Natural killer cell (primary cell): Measurements from ENCODE around the gene ITGAE. TPM values are rescaled to one million over a fixed set of nuclear protein-coding genes. Genes with fewer than 3 reads are reported as not detected.
"Not testable (repeated sequence)": the region's sequence is repeated elsewhere in the genome, so short reads cannot be mapped to it uniquely, and the experiment has no call there.

Experiments
- ATAC-seq, 3 donors: fragments of 150-1000 bp in 2 of 3; fragments of 200-7000 bp in 1 of 3; cut with Tn5 transposase; 1 replicate in 1 of 3; 2 replicates in 2 of 3; pipeline ENCODE4 v1.10.0; 2021; ENCODE audit warnings: mild to moderate bottlenecking in 2 of 3, moderate library complexity in 2 of 3
- DNase-seq, 2 donors: peaks; one replicate each; pipeline versions ENCODE4 v3.0.0 to v3.0.0-alpha.2; 2013 to 2021; ENCODE audit warnings: mixed read lengths in 1 of 2
- H3K27ac ChIP-seq: one replicate; pipeline ENCODE4 v1.5.1; 2013; ENCODE audit warnings: mild to moderate bottlenecking, low read length
- H3K27me3 ChIP-seq: one replicate; pipeline ENCODE4 v1.6.1; 2013; ENCODE audit warnings: low read length; ENCODE audit not compliant: control insufficient read depth, insufficient read depth
- H3K36me3 ChIP-seq: one replicate; pipeline ENCODE4 v1.6.1; 2013; ENCODE audit warnings: low read length; ENCODE audit not compliant: control insufficient read depth, insufficient read depth
- H3K4me1 ChIP-seq: one replicate; pipeline ENCODE4 v1.6.1; 2013; ENCODE audit warnings: low read length; ENCODE audit not compliant: control insufficient read depth, insufficient read depth
- H3K4me3 ChIP-seq: one replicate; pipeline ENCODE4 v1.5.1; 2013; ENCODE audit warnings: low read length
- H3K9me3 ChIP-seq: one replicate; pipeline ENCODE4 v1.6.1; 2013; ENCODE audit warnings: low read length; ENCODE audit not compliant: control insufficient read depth, insufficient read depth
- H3K27ac Mint-ChIP-seq, 2 donors: one replicate each; pipeline ENCODE4 v1.8.0; 2022; ENCODE audit warnings: mild to moderate bottlenecking in 2 of 2, mixed read lengths in 2 of 2, moderate library complexity in 1 of 2
- H3K27me3 Mint-ChIP-seq, 2 donors: one replicate each; pipeline ENCODE4 v1.8.0; 2022; ENCODE audit warnings: low read depth in 2 of 2, mixed read lengths in 2 of 2
- H3K36me3 Mint-ChIP-seq: one replicate; pipeline ENCODE4 v1.8.0; 2022; ENCODE audit warnings: mixed read lengths
- H3K4me1 Mint-ChIP-seq, 2 donors: one replicate each; pipeline ENCODE4 v1.8.0; 2022; ENCODE audit warnings: mixed read lengths in 2 of 2
- H3K4me3 Mint-ChIP-seq: one replicate; pipeline ENCODE4 v1.8.0; 2022; ENCODE audit warnings: mild to moderate bottlenecking, moderate library complexity, mixed read lengths
- H3K9me3 Mint-ChIP-seq, 2 donors: one replicate each; pipeline ENCODE4 v1.8.0; 2022; ENCODE audit warnings: mixed read lengths in 2 of 2
- CTCF ChIP-seq: fragments of 200-600 bp; IDR thresholded peaks from one replicate; pipeline ENCODE4 v1.8.0; 2022; ENCODE audit warnings: antibody characterized with exemption
- WGBS: methylation state at CpG from one replicate; pipeline ENCODE4 v1.1.7; 2013; ENCODE audit warnings: missing lambda C conversion rate; ENCODE audit not compliant: insufficient coverage; 5-methylcytosine and 5-hydroxymethylcytosine counted together
- intact Hi-C: fragments of 100-400 bp; cut with micrococcal nuclease; formaldehyde crosslinking; loops from one replicate; pipeline ENCODE4 v1.14.2; 2022
- total RNA-seq, 4 donors: library from RNA; stranded (reverse); fragments of 120-200 nt in 1 of 4; gene quantifications; one replicate each; pipeline versions ENCODE4 v1.2.3 to v1.2.4, GENCODE V29; 2013 to 2022

Gene ITGAE
- total RNA-seq, 3 donors from 2014 or later (not counting 1 experiment from before 2014, with no cell fraction given), result 12.8 to 13.8 (median 13.8) TPM

DNA sequence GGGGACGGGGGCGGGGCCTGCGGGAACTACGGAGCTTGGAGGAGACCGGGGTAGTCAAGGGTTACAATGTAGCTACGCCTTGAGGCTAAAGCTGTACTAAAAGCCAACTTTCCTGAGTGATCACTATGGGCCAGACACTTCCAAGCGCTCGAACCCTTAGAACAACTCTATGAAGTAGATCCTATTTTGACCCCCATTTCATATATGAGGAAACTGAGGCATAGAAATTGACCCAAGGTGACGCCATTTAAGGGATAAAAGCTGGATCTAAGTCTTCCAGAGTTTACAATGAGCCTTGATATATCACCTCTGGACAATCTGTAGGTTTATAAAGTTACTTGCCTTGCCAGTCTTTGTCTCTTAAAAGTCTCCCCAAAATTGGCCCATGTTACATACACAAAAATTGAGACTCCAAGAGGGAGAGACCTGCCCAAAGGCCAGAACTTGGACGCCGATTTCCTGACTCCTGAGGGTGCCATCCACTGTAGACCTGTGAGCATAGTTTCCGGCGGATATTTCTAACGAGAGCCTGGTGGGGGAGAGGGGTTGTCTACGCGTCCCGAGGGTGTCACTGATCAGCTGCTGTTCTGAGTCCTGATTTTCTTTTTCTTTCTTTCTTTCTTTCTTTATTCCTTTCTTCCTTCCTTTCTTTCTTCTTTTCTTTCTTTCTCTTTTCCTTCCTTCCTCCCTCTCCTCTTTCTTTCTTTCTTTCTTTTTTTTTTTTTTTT is 45.6 kb upstream of the ITGAE start:
- peak overlapping the region; percentile 83 to 86 for H3K27ac Mint-ChIP-seq
- peaks cover 18 to 35% of the 10 kb centered on the region in 2 donors for H3K4me1 Mint-ChIP-seq
- no peak overlapping the region for H3K4me3 ChIP-seq
- intact Hi-C loops, result loop anchor here (5.0 kb wide), 1 partner anchor 49 kb away; no protein-coding TSS in a partner anchor
- peaks cover 2 to 4% of the 10 kb centered on the region in 2 donors for H3K27me3 Mint-ChIP-seq
- H3K36me3 Mint-ChIP-seq, result no peaks in the 10 kb centered on the region
- H3K27me3 ChIP-seq, result no peaks in the 10 kb centered on the region
- DNase-seq, result no peak
- H3K9me3 Mint-ChIP-seq, result no peaks in the 10 kb centered on the region
- no peaks in the 10 kb centered on the region for H3K9me3 ChIP-seq
- WGBS, result 41% methylated on average over 15 of the region's 17 CpGs
- ATAC-seq, result no peak
- TF ChIP-seq CTCF, result peak; percentile 40
- no peak overlapping the region for H3K27ac ChIP-seq
- peaks cover 18% of the 10 kb centered on the region for H3K4me1 ChIP-seq
- H3K36me3 ChIP-seq, result no peaks in the 10 kb centered on the region
- H3K4me3 Mint-ChIP-seq, result peak overlapping the region; percentile 92

DNA sequence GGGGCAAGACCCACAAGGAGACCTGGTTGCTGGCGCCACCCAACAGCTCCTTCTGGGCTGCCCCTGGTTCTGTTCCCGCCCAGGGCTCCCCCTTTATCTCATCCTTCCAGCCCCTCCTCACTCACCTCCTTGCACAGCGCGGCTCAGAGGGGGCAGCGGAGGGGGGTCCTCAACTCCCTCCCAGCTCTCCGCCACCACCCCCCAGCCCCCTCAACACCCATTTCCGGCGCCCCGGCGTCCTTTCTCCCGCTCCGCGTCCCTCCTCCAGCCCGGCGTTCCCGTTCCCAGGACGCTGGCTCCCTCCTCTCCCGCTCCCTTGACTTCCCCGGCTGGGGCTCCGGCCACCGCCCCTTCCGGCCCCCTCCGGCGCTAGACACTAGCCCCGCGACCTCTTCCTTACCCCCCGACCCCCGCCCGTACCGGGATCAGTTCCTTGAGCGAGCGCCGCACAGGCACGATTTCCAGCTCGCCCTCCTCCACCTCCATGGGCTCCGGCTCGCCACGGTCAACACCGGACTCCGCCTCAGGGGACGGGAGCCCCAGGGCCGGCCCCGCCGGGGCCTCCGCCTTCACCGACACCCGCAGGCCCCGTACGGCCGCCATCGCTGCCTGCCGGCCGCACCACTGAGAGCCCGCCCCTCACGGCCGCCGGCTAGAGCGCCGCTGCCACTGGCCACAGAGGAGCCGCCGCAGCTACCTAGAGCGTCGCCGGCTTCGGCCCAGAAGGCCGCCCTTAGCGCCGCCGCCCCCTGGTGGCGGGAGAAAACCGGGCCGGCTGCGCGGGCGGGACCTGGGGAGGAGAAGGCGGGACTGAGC is 44.8 kb upstream of the ITGAE start, which contains the start of gene NCBP3:
Gene NCBP3 (minus strand): TSS at position 626 of the 816 bp plus-strand sequence. CDS start 23 bp downstream, at position 603.
- H3K9me3 Mint-ChIP-seq, result no peaks in the 10 kb centered on the region
- H3K36me3 Mint-ChIP-seq, result no peaks in the 10 kb centered on the region
- DNase-seq (peak; percentile 90 to 96), ATAC-seq (peak; percentile 88 to 99 (median 95))
- H3K27ac Mint-ChIP-seq, result peak within 1 kb of the TSS; percentile 83 to 86
- peaks cover 0 to 3% of the 10 kb centered on the region in 2 donors for H3K27me3 Mint-ChIP-seq
- H3K4me3 Mint-ChIP-seq, result peak within 1 kb of the TSS; percentile 92
- peak; percentile 84 for TF ChIP-seq CTCF
- WGBS, result under 1% methylated on average over 76 of the region's 76 CpGs
- Histone ChIP-seq H3K4me1 (peaks cover 18% of the 10 kb centered on the region), H3K4me3 (peak within 1 kb of the TSS; percentile 96), H3K36me3 (peaks cover under 1% of the 10 kb centered on the region), H3K27me3 (no peaks in the 10 kb centered on the region), H3K27ac (peak within 1 kb of the TSS; percentile 82), H3K9me3 (no peaks in the 10 kb centered on the region)
- peaks cover 18 to 36% of the 10 kb centered on the region in 2 donors for H3K4me1 Mint-ChIP-seq
- intact Hi-C loops, result loop anchor here (5.0 kb wide), 1 partner anchor 49 kb away; no protein-coding TSS in a partner anchor

- peaks cover 0 to 3% of the 10 kb centered on the region in 2 donors for H3K27me3 Mint-ChIP-seq
- H3K9me3 Mint-ChIP-seq, result no peaks in the 10 kb centered on the region
- peak overlapping the region; percentile 96 for H3K4me3 ChIP-seq
- intact Hi-C loops, result loop anchor here (5.0 kb wide), 1 partner anchor 48 kb away; no protein-coding TSS in a partner anchor
- no peaks in the 10 kb centered on the region for H3K27me3 ChIP-seq
- no peaks in the 10 kb centered on the region for H3K9me3 ChIP-seq
- WGBS, result 0% methylated on average over 8 of the region's 8 CpGs
- peaks cover 18% of the 10 kb centered on the region for H3K4me1 ChIP-seq
- ATAC-seq (peak; percentile 36 to 48 (median 48)), DNase-seq (peak; percentile 39 to 53)
- no peaks in the 10 kb centered on the region for H3K36me3 Mint-ChIP-seq
- peak overlapping the region; percentile 92 for H3K4me3 Mint-ChIP-seq
- peak overlapping the region; percentile 82 for H3K27ac ChIP-seq
- peaks cover 4% of the 10 kb centered on the region for H3K36me3 ChIP-seq
- TF ChIP-seq CTCF, result no peak
- peak overlapping the region; percentile 83 to 86 for H3K27ac Mint-ChIP-seq
- peaks cover 18 to 40% of the 10 kb centered on the region in 2 donors for H3K4me1 Mint-ChIP-seq
These were observed 44.3 kb upstream of the ITGAE start for GRCh38 chr17:3845291-3845620.

GRCh38 chr17:3844556-3844955 is 43.6 kb upstream of the ITGAE start:
- Mint-ChIP-seq H3K4me3 (peak overlapping the region; percentile 92), H3K4me1 (peaks cover 18 to 40% of the 10 kb centered on the region in 2 donors), H3K27ac (peak overlapping the region; percentile 16 to 86)
- DNase-seq, H3K27me3 ChIP-seq, H3K4me3 ChIP-seq, H3K27me3 Mint-ChIP-seq, H3K9me3 Mint-ChIP-seq, H3K9me3 ChIP-seq, intact Hi-C loops, H3K36me3 ChIP-seq, H3K27ac ChIP-seq, H3K36me3 Mint-ChIP-seq, ATAC-seq: not testable (repeated sequence)
- peaks cover 18% of the 10 kb centered on the region for H3K4me1 ChIP-seq
- WGBS, result 96% methylated on average over 19 of the region's 19 CpGs
